GM18858 (cell line): ENCODE data around the gene S100A13.
"Not testable (repeated sequence)": the region's sequence is repeated elsewhere in the genome, so short reads cannot be mapped to it uniquely, and the experiment has no call there.

ENCODE experiments used
- ATAC-seq: cut with Tn5 transposase; IDR thresholded peaks from one replicate; pipeline ENCODE4 v1.9.1; 2021; ENCODE audit not compliant: unreplicated experiment

Gene S100A13

GRCh38 chr1:153575497-153575896, 51.8 kb downstream of the S100A13 start:
- ATAC-seq = not testable (repeated sequence)

GRCh38 chr1:153575081-153575491, 52.2 kb downstream of the S100A13 start:
- ATAC-seq = not testable (repeated sequence)

- no peak for ATAC-seq
Measured at GRCh38 chr1:153573351-153573750, 54.0 kb downstream of the S100A13 start.

- ATAC-seq = no peak
Measured at GRCh38 chr1:153572569-153573015, 54.7 kb downstream of the S100A13 start.

- no peak for ATAC-seq
Measured at GRCh38 chr1:153571706-153572105, 55.6 kb downstream of the S100A13 start.

GRCh38 chr1:153570874-153571273, 56.4 kb downstream of the S100A13 start:
- ATAC-seq = no peak

GRCh38 chr1:153569465-153569864, 57.8 kb downstream of the S100A13 start:
- no peak for ATAC-seq
